HG03159 (cell line): ENCODE data around the gene BDNF.

ENCODE experiments used
- ATAC-seq: cut with Tn5 transposase; IDR thresholded peaks from one replicate; pipeline ENCODE4 v1.9.1; 2021; ENCODE audit warnings: mild to moderate bottlenecking, moderate library complexity; ENCODE audit not compliant: unreplicated experiment

BDNF gene

GRCh38 chr11:27707676-27708075 is 7.4 kb upstream of the BDNF start:
- ATAC-seq, result no peak

- ATAC-seq, result peak; percentile 79
Measured at GRCh38 chr11:27705873-27706820, 5.9 kb upstream of the BDNF start.

- ATAC-seq, result no peak
Measured at GRCh38 chr11:27703481-27703880, 3.2 kb upstream of the BDNF start.

GRCh38 chr11:27702811-27703210 is 2.6 kb upstream of the BDNF start:
- no peak for ATAC-seq

GRCh38 chr11:27701355-27702105 is 1.3 kb upstream of the BDNF start:
- peak; percentile 28 for ATAC-seq

- no peak for ATAC-seq
Measured at GRCh38 chr11:27699926-27700350, 317 bp downstream of the BDNF start.

GRCh38 chr11:27699242-27699925 is 871 bp downstream of the BDNF start:
- ATAC-seq, result no peak

GRCh38 chr11:27698872-27699241 is 1.4 kb downstream of the BDNF start:
- ATAC-seq, result peak; percentile 70

GRCh38 chr11:27697679-27698275 is 2.5 kb downstream of the BDNF start:
- ATAC-seq, result no peak

- no peak for ATAC-seq
Measured at GRCh38 chr11:27696961-27697360, 3.3 kb downstream of the BDNF start.

- no peak for ATAC-seq
Measured at GRCh38 chr11:27696115-27696514, 4.1 kb downstream of the BDNF start.

- ATAC-seq, result no peak
Measured at GRCh38 chr11:27694992-27695391, 5.3 kb downstream of the BDNF start.

- no peak for ATAC-seq
Measured at GRCh38 chr11:27693398-27693797, 6.9 kb downstream of the BDNF start.

GRCh38 chr11:27692781-27693180 is 7.5 kb downstream of the BDNF start:
- no peak for ATAC-seq

- no peak for ATAC-seq
Measured at GRCh38 chr11:27688076-27688475, 12.2 kb downstream of the BDNF start.

GRCh38 chr11:27681664-27682063 is 18.6 kb downstream of the BDNF start:
- ATAC-seq, result no peak

- no peak for ATAC-seq
Measured at GRCh38 chr11:27679136-27680015, 20.9 kb downstream of the BDNF start.

GRCh38 chr11:27678242-27678641 is 22.0 kb downstream of the BDNF start:
- no peak for ATAC-seq

GRCh38 chr11:27677108-27677507 is 23.1 kb downstream of the BDNF start:
- no peak for ATAC-seq
